Stimulated activated naive B cell treated with anti-CD40 and anti-IgM and Interleukin-4, amounts not matched to agents 10 μg/mL and 1 μg/mL and 100 μg/mL, for 72 hours (primary cell): ENCODE results near the gene RPS3.

Source experiments
- ATAC-seq, 2 donors: fragments of 150-1000 bp; cut with Tn5 transposase; replicated peaks; 2 replicates each; pipeline ENCODE4 v1.10.0; 2021; ENCODE audit warnings: moderate library complexity in 1 of 2
- DNase-seq: peaks from one replicate; pipeline ENCODE4 v3.0.0; 2021
- H3K27ac Mint-ChIP-seq: one replicate; pipeline ENCODE4 v1.8.0; 2022; ENCODE audit warnings: mild to moderate bottlenecking, mixed read lengths
- H3K27me3 Mint-ChIP-seq, 2 donors: one replicate each; pipeline ENCODE4 v1.8.0; 2022; ENCODE audit warnings: mixed read lengths in 2 of 2
- H3K36me3 Mint-ChIP-seq, 2 donors: one replicate each; pipeline ENCODE4 v1.8.0; 2022; ENCODE audit warnings: mixed read lengths in 2 of 2, mild to moderate bottlenecking in 1 of 2
- H3K4me1 Mint-ChIP-seq, 2 donors: one replicate each; pipeline ENCODE4 v1.8.0; 2022; ENCODE audit warnings: mixed read lengths in 2 of 2, mild to moderate bottlenecking in 1 of 2
- H3K4me3 Mint-ChIP-seq, 2 donors: one replicate each; pipeline ENCODE4 v1.8.0; 2022; ENCODE audit warnings: mild to moderate bottlenecking in 2 of 2, mixed read lengths in 2 of 2, moderate library complexity in 1 of 2
- H3K9me3 Mint-ChIP-seq, 2 donors: one replicate each; pipeline ENCODE4 v1.8.0; 2022; ENCODE audit warnings: mixed read lengths in 2 of 2, mild to moderate bottlenecking in 1 of 2

The RPS3 gene

DNA sequence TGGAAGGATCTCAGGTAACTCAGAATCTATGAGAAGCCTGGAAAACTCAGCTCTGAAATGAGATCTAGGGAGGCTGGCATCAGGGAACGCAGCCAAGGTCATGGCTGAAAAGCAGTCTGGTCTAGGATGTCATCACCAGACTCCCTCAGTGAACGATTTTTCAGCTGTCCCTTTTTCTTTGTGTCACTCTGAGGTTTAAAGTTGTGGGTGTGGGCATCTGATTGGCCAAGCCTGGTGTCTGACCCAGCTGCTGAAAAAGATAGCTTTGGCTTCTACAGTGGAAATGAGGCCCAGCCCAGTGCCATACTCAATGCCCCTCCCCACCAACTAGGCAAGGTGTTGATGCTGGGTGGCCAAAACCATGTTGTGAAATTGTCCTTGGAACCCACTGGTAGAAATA is 14.5 kb downstream of the RPS3 start:
- ATAC-seq: no peak
- Mint-ChIP-seq H3K4me3 (no peak overlapping the region), H3K9me3 (no peaks in the 10 kb centered on the region), H3K27me3 (no peaks in the 10 kb centered on the region), H3K4me1 (no peaks in the 10 kb centered on the region), H3K36me3 (peaks cover 26 to 35% of the 10 kb centered on the region in 2 donors), H3K27ac (peak overlapping the region; percentile 5)
- no peak for DNase-seq

DNA sequence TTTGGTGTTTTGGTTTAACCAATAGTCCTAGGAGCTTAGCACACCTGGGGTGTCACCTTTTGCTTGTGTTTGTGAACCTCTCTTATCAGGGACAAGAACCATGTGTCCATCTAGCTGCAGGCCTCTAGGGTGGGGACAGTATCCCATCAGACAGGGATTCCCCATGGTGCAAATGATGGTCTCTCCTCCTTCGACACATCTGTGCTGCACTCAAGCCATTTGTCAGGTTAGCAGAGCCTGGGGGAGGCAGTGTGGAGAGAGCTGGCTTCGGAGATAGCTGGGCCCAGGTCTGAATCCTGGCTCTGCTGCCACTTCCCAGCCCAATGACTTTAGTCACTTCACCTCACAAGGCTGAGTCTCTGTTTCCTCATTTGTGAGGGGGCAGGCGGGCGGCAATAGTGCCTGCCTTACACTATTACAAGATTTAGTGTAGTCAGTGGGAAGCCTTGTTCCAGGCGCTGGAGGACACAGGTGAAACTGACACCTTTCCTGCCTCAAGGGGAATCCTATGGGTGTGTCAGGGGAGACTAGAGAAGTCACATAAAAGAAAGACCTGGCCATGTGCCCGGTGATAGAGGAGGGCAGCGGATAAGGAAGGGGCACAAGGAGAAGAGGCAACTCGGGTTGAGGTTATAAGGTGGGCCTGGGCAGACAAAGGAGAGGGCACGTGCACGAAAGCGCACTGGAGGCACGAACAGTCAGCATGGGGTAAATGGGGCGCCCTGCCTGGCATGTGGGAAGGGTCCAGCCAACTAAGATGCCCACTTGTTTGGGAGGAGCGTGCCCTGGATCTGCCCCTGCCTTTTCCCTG is 21.1 kb downstream of the RPS3 start:
- Mint-ChIP-seq H3K27ac (no peak overlapping the region), H3K27me3 (no peaks in the 10 kb centered on the region), H3K36me3 (peaks cover 19 to 37% of the 10 kb centered on the region in 2 donors), H3K4me1 (no peaks in the 10 kb centered on the region), H3K4me3 (no peak overlapping the region), H3K9me3 (no peaks in the 10 kb centered on the region)
- DNase-seq (no peak), ATAC-seq (no peak)

DNA sequence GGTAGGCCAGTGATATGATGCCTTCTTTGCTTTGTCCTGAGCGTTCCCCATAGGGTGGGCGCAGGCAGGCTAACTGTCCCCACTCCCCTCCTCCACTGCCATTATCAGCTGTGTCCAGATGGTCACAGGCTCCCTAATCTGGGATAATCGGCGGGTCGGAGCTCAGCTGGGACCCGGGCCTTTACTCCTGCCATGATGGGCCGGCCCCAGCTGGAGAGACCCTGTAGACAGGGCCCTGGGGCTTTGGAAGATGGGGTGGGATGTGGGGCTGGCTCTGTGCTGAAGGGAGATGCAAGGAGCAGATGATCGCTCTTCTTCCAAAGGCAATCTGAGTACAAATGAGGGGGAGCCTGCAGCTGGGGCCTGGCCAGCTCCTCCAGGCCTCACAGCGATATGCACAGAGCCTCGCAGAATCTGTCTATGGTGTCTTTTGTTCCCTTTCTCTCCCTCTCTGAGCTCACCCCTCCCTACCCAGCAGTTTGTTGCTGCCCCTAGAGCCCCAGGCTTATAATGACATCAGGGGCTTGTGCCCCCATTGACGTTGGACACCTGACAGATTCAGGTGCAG is 21.8 kb downstream of the RPS3 start:
- no peaks in the 10 kb centered on the region for H3K9me3 Mint-ChIP-seq
- peaks cover 16 to 35% of the 10 kb centered on the region in 2 donors for H3K36me3 Mint-ChIP-seq
- no peak for ATAC-seq
- no peaks in the 10 kb centered on the region for H3K4me1 Mint-ChIP-seq
- H3K27ac Mint-ChIP-seq: no peak overlapping the region
- DNase-seq: no peak
- H3K4me3 Mint-ChIP-seq: no peak overlapping the region
- no peaks in the 10 kb centered on the region for H3K27me3 Mint-ChIP-seq

DNA sequence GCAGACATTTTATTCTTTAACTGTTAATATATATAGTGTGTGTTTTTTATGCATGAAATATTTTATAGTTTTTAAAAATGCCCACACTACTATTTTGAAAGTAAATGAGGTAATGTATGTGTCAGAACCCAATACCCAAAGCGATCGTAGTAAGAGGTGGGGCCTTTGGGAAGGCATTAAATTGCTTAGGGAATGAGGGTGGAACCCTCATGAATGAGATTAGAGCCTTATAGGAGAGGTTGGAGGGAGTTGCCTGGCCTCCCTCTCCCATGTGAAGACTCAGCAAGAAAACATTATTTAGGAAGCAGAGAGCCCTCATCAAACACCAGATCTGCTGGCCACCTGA is 22.6 kb downstream of the RPS3 start:
- no peak for DNase-seq
- H3K9me3 Mint-ChIP-seq: no peaks in the 10 kb centered on the region
- H3K36me3 Mint-ChIP-seq: peaks cover 15 to 34% of the 10 kb centered on the region in 2 donors
- H3K27me3 Mint-ChIP-seq: peaks cover 0 to 5% of the 10 kb centered on the region in 2 donors
- ATAC-seq: no peak
- H3K27ac Mint-ChIP-seq: no peak overlapping the region
- no peaks in the 10 kb centered on the region for H3K4me1 Mint-ChIP-seq
- H3K4me3 Mint-ChIP-seq: no peak overlapping the region

DNA sequence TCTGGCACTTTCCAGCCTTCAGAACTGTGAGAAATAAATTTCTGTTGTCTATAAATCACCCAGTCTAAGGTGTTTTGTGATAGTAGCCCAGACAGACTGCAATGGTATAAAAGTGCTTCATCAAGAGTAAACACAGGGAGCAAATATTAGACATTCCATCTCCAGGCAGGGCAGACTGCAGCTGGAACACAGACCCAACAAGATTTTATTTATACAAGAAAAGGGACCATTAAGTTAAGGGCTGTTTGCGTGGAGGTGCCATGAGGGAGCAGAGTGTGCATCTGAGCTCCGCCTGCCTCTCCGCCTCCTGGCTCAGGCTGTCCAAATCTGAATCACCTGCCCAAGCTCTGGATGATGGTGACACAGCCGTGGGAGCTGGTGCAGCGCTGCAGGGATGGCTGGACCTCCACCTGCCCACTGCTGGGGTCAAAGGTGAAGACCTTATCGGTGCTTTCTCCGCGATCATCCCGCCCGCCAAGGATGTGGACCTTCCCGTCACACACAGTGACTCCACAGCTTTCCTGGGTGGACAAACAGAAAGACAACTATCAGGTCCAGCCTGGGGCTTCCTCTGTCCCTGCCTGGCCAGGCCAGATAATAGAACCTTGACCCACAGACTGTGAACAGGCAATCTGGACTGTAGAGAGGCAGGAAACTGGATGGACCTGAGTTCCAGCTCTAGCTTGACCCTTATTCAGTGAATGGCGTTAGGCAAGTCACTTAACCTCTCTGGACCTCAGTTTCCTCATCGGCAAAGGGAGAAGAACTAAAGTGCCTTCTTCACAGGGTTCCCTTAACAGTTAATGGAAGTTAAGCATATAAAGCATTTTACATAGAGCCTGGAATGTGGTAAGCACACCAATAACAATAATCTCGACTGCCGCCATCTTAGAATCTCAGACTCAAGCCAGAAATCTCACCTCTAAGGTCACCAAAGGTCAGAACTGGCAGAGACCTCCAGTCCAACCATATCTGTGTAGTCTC is 23.2 kb downstream of the RPS3 start:
- no peak for ATAC-seq
- H3K36me3 Mint-ChIP-seq: peaks cover 9 to 31% of the 10 kb centered on the region in 2 donors
- H3K9me3 Mint-ChIP-seq: no peaks in the 10 kb centered on the region
- peaks cover 3 to 10% of the 10 kb centered on the region in 2 donors for H3K27me3 Mint-ChIP-seq
- H3K4me1 Mint-ChIP-seq: no peaks in the 10 kb centered on the region
- H3K4me3 Mint-ChIP-seq: no peak overlapping the region
- no peak overlapping the region for H3K27ac Mint-ChIP-seq
- DNase-seq: no peak

DNA sequence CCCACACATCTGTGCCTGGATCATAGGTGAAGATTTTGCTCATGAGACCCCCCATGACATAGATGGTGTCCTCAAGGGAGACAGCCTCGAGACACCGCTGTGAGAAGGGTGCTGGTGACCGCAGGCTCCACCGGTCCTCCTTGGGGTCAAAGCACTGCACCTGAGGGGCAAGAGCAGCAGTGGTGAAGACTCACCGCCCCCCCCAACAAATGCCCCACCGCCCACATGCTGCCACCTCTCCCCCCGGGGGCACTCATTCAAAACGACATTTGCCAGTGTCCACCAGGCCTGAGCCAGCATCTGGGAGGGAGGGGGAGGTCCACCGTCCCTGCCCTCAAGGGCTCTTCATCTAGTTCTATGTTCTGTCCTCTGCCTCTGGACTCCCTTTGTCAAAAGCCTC is 24.4 kb downstream of the RPS3 start:
- Mint-ChIP-seq H3K4me3 (no peak overlapping the region), H3K36me3 (peaks cover 6 to 33% of the 10 kb centered on the region in 2 donors), H3K4me1 (peaks cover 2 to 4% of the 10 kb centered on the region in 2 donors), H3K9me3 (peaks cover 0 to under 1% of the 10 kb centered on the region in 2 donors), H3K27me3 (peaks cover 12 to 22% of the 10 kb centered on the region in 2 donors), H3K27ac (no peak overlapping the region)
- no peak for ATAC-seq
- no peak for DNase-seq

DNA sequence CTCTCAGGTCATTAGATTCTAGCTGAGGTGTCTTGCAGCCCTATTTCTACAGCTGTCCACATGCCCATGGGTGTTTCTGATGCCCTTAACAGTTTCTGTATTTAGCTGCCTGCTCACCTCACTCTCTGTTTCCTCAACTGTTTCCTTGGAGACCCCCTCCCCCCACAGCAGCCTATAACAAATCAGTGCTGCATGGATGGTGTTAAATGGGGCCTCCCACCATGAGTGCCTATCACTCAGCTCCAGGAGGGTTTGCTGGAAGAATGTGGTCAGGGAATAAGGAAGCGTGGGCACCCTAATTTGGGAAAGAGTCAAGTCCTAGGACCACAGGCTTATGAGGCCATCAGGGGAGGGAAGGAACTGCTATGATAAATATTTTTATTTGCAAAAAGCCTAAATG is 25.1 kb downstream of the RPS3 start:
- Mint-ChIP-seq H3K36me3 (peaks cover 11 to 39% of the 10 kb centered on the region in 2 donors), H3K27me3 (peaks cover 19 to 29% of the 10 kb centered on the region in 2 donors), H3K27ac (no peak overlapping the region)

DNA sequence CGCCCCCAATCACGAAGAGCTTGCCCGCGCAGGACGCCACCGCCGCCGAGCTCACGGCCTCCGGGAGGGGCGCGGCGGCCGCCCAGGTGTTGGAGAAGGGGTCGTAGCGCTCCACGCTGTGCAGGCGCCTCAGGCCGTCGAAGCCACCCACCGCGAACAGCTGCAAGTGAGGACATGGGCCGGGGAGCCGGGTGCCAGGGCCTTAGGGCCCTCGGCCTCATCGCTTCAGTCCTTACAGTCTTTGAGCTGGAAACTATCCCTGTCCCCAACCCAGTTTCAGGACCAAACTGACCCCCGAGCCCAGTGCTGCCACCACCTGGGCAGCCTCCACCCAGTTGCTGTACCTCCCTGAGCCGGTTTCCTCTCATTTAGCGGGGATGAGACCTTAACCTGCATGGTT is 26.1 kb downstream of the RPS3 start:
- DNase-seq: no peak
- no peak for ATAC-seq
- H3K9me3 Mint-ChIP-seq: peaks cover 7 to 8% of the 10 kb centered on the region in 2 donors
- H3K36me3 Mint-ChIP-seq: peaks cover 12 to 40% of the 10 kb centered on the region in 2 donors
- no peak overlapping the region for H3K27ac Mint-ChIP-seq
- peaks cover 21 to 32% of the 10 kb centered on the region in 2 donors for H3K27me3 Mint-ChIP-seq
- no peak overlapping the region for H3K4me3 Mint-ChIP-seq
- peaks cover 11% of the 10 kb centered on the region in 2 donors for H3K4me1 Mint-ChIP-seq

More for the DNA sequence above, 25.1 kb downstream of the RPS3 start:
- ATAC-seq: no peak
- no peak for DNase-seq
- peaks cover 6 to 7% of the 10 kb centered on the region in 2 donors for H3K9me3 Mint-ChIP-seq
- H3K4me3 Mint-ChIP-seq: no peak overlapping the region
- peaks cover 8 to 10% of the 10 kb centered on the region in 2 donors for H3K4me1 Mint-ChIP-seq

DNA sequence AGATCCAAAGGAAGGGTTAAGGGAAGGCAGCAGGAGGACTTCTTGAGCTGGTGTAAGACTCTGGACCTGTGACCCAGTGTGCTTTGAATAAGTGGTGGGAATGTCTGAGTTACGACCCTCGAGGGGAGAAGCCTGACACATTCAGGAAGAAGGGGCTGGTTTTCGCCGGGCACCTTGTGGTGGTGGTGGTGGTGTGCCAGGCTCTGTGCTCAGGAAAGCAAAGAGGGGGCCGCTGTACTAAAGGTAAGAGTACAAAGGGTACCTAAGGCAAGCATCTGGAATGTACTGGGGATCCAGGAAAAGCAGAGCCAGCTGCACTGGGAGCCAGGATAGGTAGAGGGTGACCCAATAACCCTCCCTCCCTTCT is 27.4 kb downstream of the RPS3 start:
- H3K4me3 Mint-ChIP-seq: no peak overlapping the region
- peaks cover 7 to 8% of the 10 kb centered on the region in 2 donors for H3K9me3 Mint-ChIP-seq
- H3K27ac Mint-ChIP-seq: no peak overlapping the region
- H3K27me3 Mint-ChIP-seq: peaks cover 34 to 45% of the 10 kb centered on the region in 2 donors
- ATAC-seq: no peak
- peaks cover 20 to 21% of the 10 kb centered on the region in 2 donors for H3K4me1 Mint-ChIP-seq
- no peak for DNase-seq
- H3K36me3 Mint-ChIP-seq: peaks cover 12 to 37% of the 10 kb centered on the region in 2 donors

DNA sequence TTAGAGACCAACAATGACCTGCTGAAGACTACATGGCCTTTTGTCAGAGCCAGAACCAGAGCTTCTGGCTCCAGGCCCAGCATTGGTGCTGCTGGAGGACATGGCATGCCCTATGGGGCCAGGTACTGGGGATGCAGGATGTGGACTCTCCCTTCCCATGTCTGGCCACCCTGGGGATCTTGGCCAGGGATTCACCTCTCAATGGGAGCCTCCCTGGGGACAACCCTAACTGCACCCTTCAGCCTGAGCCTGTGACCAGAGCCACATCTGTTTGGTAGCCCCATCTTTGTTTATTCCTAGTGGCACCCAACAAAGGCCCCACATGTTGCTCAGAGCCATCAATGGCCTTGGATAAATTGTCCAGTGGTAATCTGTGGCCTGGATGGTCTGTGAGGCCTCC is 27.9 kb downstream of the RPS3 start:
- H3K36me3 Mint-ChIP-seq: peaks cover 12 to 32% of the 10 kb centered on the region in 2 donors
- H3K27ac Mint-ChIP-seq: no peak overlapping the region
- peaks cover 38 to 50% of the 10 kb centered on the region in 2 donors for H3K27me3 Mint-ChIP-seq
- peaks cover 21 to 22% of the 10 kb centered on the region in 2 donors for H3K4me1 Mint-ChIP-seq
- H3K9me3 Mint-ChIP-seq: peaks cover 7 to 8% of the 10 kb centered on the region in 2 donors
- no peak for ATAC-seq
- H3K4me3 Mint-ChIP-seq: no peak overlapping the region
- no peak for DNase-seq

DNA sequence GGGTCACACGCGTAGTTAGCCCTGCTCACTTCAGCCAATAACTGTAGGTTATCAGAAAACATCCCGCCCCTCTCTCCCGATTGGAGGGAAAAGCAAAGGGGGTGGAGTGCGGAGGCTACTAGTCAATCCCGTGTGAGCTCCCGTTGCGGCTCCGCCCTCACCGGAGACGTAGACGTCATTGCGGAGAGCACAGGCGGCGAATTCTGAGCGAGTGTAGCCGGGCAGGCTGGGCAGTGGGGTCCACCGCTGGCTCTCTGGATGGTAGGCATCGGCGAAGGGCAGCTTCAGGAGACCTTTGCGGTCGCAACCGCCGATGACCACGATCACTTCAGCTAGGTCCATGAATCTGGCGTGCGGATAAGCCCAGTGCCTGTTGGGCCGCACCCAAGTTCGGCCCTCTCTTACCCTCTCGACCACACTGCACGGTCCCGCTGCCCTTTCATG is 29.0 kb downstream of the RPS3 start:
- H3K9me3 Mint-ChIP-seq: peaks cover 7 to 8% of the 10 kb centered on the region in 2 donors
- H3K27ac Mint-ChIP-seq: peak overlapping the region; percentile 83
- peaks cover 10 to 26% of the 10 kb centered on the region in 2 donors for H3K36me3 Mint-ChIP-seq
- peak; percentile 76 for DNase-seq
- peak; percentile 68 to 78 for ATAC-seq
- peak overlapping the region; percentile 83 for H3K4me3 Mint-ChIP-seq
- H3K27me3 Mint-ChIP-seq: peaks cover 50 to 61% of the 10 kb centered on the region in 2 donors
- H3K4me1 Mint-ChIP-seq: peaks cover 21 to 25% of the 10 kb centered on the region in 2 donors

DNA sequence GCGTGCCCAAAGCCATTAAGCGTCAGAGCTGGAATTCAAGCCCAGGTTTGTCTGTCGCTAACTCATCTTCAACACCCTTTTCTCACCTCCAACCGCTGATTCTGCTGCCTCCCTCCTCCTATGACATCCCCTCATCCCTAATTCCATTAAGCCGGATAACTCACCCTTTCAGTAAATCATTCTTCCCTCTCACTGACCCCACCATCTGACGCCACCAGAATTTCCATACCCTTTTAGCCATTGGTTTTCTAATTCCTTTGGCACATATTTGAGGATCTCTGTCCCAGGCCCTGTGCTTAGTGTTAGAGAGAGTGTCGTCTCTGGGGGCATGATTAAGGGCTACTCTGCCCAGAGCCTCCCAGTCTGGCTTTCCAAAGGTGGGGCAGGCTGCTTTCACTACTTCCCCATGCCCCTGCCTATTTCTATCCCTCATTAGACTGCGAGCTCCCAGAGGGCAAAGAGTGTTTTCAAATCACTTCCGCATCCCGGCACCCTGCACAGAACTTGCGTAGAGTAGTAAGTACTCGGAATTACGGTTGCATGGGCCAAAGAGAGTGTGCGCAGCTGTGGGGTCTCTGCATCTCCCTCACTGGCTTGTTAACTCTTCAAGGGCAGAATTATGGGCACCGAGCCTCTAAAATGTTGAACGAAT is 29.8 kb downstream of the RPS3 start:
- ATAC-seq (no peak), DNase-seq (no peak)
- Mint-ChIP-seq H3K27me3 (peaks cover 56 to 69% of the 10 kb centered on the region in 2 donors), H3K4me1 (peaks cover 21 to 25% of the 10 kb centered on the region in 2 donors), H3K9me3 (peaks cover 7 to 8% of the 10 kb centered on the region in 2 donors), H3K4me3 (peak overlapping the region; percentile 83), H3K27ac (peak overlapping the region; percentile 89), H3K36me3 (peaks cover 8 to 22% of the 10 kb centered on the region in 2 donors)

DNA sequence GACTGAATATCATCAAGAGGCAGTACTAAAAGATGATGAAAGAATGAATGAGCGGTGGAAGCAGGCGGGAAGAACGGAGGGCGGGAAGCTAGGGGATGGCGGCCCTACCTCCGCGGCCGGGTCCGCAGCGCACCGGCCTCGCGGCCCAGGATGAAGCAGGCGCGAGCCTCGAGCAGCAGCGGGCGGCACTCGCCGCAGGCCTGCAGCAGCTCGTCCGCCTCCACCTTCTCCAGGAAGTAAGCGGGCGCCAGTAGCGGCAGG is 30.3 kb downstream of the RPS3 start:
- H3K4me3 Mint-ChIP-seq: peak overlapping the region; percentile 83
- ATAC-seq: no peak
- peaks cover 5 to 18% of the 10 kb centered on the region in 2 donors for H3K36me3 Mint-ChIP-seq
- H3K9me3 Mint-ChIP-seq: peaks cover 7 to 8% of the 10 kb centered on the region in 2 donors
- peaks cover 21 to 25% of the 10 kb centered on the region in 2 donors for H3K4me1 Mint-ChIP-seq
- H3K27ac Mint-ChIP-seq: peak overlapping the region; percentile 89
- no peak for DNase-seq
- peaks cover 60 to 74% of the 10 kb centered on the region in 2 donors for H3K27me3 Mint-ChIP-seq
